Activated CD8-positive, alpha-beta memory T cell treated with anti-CD3 and anti-CD28 coated beads for 24 hours (primary cell): ENCODE data around the gene ZSWIM5.
A peak's percentile ranks its signal among the peaks of the same experiment; 100 is the strongest.
"Not testable (repeated sequence)": the region's sequence is repeated elsewhere in the genome, so short reads cannot be mapped to it uniquely, and the experiment has no call there.

ENCODE experiments used
- DNase-seq: peaks from one replicate; pipeline ENCODE4 v3.0.0-alpha.2; 2020

The ZSWIM5 gene

DNA sequence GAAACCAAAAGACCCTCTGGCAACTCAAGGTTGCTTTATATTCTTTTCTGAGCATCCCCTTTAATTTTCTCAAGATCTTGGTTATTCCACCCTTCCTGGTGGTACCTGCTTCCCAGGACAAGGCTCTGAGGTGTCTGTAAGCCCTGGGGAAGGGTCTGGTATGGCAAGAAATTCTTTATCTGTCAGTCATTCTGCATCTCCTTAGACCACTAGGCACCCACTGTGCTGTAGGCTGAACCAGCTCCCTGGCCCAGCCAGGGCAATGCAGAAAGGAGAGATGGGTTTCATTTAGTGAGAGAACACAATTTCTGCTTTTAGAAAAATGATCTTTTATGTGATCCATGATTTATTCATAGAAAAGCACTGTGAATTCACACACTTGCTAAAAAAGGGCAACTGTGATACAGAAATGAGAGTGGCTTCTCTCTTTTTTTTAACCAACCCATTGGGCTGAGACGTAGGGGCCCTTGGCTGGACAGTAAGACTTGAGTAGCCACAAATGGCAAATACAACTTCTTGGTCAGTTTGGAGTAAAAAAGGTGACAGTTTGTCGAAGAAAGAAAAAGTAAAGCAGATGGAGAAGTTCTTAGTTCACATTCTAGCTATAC is 190.2 kb downstream of the ZSWIM5 start:
- DNase-seq = no peak

DNA sequence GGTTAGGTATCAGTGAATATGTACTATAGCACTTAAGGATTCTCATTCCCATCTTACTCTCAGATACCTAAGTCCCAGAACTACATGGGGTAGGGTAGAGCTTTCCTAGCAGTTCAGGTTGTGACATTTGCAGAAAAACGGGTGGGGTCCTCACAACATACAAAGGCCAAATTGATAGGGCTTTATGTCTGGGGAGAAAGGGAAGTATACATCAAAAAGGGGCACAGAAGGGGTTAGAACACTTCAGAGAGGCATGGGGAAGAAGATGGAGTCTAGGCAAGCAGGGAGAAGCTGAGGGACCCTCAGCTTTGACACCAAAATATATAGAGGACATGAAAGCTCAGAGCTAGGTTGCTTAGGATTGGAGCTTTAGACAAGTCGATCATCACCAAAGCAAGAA is 190.7 kb downstream of the ZSWIM5 start:
- no peak for DNase-seq

DNA sequence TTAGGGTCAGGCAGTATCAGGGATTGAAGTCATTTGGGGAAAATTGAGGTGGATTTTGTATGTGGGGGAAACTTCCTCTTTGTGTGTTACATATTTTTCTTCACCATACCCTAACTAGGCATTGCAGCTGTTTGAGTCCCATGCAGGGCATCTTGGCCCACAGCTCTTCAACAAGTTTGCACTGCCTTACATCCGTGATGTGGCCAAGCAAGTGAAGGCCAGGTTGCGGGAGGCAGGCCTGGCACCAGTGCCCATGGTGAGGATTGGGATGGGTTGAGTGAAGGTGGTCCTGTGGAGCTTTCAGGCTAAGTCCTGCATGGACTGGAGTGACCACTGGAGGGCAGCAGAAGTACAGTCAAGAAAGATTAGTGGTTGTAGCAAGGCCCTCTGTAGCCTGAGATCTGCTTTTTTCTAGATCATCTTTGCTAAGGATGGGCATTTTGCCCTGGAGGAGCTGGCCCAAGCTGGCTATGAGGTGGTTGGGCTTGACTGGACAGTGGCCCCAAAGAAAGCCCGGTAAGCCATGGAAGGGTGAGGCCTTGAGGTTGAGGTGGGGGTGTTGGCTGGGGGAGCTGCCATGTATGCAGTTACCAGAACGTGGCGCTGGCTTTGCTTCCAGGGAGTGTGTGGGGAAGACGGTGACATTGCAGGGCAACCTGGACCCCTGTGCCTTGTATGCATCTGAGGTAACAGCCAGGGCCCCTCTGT is 191.9 kb downstream of the ZSWIM5 start:
- peak; percentile 90 for DNase-seq

DNA sequence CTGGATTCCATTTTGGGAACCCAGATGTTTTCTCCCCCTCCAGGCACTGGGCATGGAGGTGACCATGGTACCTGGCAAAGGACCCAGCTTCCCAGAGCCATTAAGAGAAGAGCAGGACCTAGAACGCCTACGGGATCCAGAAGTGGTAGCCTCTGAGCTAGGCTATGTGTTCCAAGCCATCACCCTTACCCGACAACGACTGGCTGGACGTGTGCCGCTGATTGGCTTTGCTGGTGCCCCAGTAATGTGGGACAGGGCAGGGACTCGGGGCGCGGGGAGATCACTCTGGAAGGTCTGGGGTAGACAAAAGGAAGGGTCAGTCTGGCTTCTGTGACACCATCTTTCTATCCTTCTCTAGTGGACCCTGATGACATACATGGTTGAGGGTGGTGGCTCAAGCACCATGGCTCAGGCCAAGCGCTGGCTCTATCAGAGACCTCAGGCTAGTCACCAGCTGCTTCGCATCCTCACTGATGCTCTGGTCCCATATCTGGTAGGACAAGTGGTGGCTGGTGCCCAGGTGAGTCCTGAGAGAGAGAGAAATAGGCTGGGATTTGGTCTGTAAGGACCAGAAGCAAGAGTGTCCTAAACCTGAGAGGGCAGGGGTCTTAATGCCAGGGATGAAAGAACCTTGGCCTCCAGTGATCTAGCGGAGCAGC is 192.7 kb downstream of the ZSWIM5 start:
- no peak for DNase-seq

DNA sequence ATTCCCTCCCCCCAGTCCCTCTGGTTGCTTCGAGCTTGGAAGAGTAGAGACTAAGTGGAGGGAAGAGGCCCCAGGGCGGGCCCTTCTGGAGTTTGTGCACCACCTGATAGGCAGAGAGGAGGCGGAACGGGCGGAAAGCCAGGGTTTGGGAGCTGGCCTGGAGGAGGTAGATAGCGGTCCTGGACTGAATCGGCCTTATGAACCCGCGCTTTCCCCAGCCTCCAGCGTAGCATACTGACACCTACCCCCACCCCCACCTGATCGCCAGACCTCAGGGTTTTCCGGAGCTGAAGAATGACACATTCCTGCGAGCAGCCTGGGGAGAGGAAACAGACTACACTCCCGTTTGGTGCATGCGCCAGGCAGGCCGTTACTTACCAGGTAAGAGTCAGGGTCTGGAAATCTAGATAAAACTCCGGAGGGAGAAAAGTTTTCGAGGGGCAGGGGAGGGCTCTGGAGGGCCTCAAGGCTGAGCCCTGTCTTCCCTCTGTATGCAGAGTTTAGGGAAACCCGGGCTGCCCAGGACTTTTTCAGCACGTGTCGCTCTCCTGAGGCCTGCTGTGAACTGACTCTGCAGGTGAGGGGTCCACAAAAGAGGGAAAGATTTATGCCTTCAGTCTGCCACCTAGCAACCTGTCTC is 193.6 kb downstream of the ZSWIM5 start:
- DNase-seq = peak; percentile 74

DNA sequence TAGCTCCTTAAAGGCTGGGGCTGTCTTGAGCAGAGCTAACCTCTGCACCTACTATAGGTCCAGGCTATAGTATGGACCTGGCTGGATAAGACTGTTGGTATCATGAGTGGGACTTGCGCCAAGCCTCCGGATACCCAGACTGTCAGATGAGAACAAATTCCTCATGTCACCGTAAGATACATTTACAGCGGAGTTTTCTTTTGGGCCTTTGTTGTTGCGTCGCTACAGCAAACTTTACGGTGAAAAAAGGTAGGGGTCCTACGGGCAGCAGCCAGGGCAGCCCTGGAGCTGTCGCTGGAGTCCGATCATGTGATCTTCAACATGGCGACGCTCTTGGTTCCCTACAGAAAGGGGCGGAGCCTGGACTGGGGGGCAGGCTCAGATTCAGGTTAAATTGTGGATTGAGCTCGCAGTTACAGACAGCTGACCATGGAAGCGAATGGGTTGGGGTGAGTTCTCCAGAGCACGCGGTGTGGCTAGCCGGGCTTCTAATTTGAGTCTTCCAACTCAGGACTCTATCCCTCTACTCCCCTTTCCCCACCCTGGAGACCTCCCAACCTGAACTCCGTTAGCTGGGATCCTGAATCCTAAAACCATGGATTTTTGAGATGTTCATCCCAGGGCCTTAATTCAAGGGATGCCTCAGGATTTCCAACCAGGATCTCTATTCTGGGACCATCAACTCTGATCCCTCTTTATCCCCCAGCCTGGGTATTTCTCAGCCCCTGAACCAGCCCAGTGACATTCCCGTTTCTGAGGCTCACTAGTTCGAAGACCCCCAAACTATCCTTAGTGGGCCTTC is 194.4 kb downstream of the ZSWIM5 start, which contains the start of gene UROD:
UROD (plus strand) TSS at position 418 of the 802 bp plus-strand sequence; CDS start at position 430, 12 bp downstream.
- DNase-seq = peak; percentile 90

DNA sequence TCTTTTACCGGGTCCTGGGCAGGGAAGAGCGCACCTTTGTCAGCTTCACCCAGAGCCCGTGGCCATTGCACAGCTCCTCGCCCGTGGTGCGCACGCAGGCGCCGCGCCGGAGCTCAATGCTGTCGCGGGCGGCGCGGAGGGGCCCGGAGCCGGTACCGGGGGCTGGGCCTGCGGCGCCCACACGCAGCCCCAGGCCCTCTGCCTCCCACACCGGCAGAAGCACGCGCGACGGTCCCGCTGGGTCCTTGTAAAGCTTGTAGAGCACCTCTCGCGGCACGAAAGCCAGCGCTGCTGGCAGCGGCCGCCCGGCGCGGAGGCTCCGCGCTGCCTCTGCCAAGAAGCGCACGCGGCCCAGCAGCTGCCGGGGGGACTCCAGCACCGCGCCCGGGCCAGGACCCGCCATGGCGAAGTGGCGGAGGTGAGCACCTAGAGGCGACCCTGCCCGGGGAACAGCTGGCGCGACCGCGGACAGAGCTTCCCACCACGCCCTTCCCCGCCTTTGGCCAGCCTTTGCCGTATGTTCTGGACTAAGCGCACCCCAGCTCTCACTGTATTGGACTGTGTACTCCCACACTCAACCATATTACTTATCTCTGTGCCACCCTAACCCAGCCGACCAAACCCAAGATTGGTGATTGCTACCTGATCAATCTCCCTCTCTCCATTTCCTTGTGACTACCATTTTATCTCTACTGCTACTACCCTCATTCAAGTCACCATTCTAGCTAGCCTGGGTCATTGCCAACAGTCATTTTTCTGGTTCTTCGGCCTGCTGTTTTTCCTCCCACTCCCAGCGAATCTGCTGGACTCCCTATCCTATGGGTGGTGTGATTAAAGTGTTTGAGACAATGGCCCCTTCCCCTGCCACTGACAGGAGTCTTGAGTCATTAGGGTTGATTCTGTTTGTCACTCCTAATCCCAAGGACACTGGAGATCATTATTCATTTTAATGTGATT is 195.3 kb downstream of the ZSWIM5 start, which contains the start of gene HECTD3:
HECTD3 (minus strand) TSS at position 470 of the 957 bp plus-strand sequence; CDS start at position 403, 67 bp downstream.
- peak; percentile 87 for DNase-seq

DNA sequence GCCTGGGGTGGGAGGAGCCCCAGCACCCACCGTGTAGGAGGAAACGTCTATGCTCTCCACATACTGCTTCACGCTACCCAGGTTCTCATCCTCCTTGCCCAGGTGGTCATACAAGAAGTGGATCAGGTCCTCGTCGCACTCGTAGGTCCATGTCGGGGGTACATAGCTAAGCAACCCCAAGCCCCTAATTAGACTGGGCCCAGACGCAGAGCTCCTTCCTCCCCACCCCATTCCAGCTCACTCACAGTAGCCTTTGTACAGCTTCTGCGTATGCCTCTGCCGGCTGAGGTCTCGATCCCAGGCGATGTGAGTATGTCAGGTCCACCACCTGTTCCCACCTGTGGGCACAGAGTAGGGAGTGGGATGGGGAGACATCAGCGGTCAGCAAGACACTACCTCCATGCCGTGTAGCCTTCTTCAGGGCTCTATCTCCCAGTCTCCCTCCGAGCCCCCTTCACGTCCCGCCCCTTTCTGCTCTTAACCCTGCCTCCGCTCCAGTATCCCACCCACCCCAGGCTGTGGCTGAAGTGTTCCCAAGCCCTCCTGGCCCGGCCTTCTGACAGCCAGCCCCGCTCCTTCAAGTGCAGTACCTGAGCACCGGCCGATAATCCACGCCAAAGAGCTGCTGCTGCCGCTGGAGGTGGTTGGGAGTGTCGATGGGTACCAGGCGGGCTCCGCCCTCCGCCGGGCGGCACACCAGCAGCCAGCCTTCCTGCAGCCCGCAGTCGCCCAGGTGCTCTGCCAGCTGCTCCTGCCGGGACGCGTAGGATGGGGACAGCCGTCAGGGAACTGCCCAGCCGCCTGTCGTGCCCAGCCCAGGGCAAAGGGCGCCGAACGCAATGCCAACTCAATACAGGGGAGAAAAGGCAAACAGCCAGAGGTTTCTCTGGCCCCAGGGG is 196.2 kb downstream of the ZSWIM5 start:
- DNase-seq = no peak

DNA sequence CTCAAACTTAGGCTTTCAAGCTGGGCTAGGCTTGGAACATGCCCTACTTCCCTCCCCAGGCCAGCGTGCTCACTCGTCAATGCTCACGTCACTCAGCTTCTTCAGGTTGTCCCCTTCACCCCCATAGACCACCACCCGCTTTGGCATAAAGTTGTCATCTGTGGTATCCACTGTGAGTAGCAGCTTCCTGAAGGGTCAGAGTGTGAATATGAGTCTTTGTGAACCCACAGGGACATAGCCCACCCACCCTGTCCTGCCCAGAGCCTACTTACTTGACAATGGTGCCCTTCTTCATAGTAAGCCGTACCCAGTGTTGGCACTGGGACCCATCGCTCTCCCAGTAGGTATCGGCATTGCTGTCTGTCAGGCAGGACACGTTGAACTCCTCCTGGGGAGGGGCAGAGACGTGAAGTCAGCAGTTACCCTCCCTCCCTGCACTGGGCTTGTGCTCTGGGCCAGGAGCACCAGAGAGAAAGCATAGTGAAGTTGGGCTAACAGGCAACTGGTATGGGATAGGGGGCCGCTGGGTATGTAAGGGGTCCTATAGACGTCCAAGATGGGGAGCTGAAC is 197.0 kb downstream of the ZSWIM5 start:
- DNase-seq = no peak

DNA sequence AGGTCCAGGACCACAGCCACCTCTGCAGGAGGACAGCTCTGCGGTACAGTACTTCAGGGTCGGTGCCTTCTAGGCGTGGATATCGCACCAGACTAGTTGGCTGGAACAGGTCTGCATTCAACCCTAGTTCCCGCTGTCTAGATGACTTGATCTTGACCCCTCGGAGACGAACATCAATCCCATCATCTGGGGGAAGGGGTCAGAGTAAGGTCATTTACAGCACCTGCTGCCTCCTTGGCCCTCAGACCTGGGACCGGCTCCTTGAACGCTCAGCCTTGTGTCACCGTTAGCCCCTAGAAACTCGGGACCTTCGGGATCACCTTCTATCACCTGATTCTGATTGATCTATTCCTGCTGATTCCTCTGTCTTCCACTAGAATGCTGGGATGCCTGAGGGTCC is 197.9 kb downstream of the ZSWIM5 start:
- DNase-seq = no peak

DNA sequence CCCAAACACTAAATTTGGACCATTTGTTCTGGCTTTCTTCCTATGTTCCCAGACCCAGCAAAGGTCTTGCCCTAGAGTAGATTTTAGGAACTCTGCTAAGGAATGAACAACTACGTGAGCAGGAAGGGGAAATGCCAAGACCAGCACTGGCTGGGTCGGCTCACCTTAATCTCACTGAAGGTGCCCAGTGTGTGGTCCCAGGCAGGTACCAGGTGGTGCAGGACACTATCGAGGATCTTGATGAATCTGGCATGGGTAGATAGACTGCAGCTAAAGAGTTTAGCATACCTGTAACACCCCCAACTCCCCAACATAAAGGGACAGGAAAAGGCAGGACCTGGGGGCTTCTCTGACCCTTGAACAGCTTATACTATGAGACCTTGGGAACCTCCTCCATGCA is 198.3 kb downstream of the ZSWIM5 start:
- DNase-seq = no peak

DNA sequence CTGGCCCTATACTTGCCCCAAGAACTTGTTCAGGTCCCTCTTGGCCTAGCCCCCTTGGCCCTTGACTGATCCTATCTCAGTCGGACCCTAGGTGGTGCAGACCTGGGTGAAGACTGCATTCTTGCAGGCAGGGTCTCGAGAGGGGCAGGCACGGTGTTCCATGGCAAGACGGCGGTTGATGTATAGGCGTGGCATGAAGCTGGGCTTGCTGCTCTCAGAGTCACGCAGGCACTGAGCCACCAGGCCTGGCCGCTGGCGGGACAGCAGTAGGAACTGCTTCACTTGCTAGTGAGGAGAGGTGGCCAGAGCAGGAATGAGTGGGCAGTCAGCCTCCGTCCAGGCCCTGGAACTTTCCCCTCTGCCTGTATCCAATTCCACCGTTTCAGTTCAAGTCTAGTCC is 199.1 kb downstream of the ZSWIM5 start:
- no peak for DNase-seq

DNA sequence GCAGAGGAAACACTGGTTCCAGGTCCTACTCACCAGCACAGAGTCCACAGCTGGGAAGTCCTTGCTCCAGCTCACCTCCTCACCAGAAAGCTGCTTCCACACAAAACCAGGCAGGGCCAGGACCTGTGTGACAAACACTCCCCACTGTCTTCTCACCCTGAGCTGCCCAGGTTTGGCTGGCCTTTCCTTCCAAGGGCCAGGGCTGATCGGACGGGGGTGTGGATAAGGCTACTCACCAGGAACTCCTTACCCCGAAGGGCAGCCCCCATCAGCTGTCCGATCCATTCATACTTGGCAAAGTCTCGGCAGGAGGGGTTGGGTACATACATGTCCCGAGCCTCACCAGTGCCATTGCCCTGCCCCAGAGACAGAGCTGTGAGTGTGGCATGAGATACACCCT is 200.6 kb downstream of the ZSWIM5 start:
- DNase-seq = no peak

DNA sequence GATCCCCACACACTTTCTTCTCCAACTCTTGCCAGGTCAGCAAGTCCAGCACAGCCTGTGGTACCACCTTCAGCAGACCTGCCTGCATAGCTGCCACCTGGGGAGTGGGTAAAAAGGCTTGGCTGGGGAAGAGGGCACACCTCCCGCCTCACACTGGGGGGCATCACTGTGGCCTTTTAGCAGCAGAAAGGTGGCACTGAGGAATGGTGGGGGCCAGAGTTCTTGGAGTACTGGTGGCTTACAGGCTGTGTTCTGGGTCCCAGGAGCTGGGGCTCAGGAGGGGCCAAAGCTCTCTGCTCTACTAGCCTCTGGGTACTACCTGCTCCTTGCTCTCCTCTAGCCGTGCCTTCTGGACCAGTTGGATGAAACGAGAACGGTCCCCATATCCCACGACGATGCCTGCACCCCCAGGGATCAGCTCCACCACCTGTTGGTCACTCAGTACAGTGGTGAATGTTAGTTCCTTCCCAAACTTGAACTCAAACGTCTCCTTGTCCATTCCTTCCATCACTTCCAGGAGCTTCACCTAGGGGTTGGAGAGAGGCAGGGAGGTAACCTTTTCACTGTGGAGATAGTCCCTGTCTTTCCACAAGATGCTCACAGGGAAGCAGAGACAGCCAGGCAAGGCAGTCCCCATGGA is 202.0 kb downstream of the ZSWIM5 start:
- no peak for DNase-seq

DNA sequence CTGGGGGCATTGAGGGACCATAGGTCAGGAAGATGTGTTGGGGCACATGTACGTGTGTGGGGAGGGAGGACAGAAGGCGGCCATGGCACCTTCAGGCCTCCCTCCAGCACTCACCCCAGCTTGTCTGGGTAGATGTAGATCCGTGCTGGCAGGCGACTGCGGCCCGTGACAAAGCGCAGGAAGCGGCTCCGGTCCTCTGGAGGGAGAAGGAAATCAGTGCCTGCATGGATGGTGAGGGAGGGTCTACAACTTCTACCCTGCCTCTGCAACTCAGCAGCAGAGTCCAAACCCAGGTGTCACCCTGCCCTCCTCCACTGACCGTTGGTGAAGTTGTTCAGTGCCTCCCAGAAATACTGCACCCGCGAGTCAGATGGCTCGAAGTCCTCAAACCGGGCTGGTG is 202.7 kb downstream of the ZSWIM5 start:
- no peak for DNase-seq

DNA sequence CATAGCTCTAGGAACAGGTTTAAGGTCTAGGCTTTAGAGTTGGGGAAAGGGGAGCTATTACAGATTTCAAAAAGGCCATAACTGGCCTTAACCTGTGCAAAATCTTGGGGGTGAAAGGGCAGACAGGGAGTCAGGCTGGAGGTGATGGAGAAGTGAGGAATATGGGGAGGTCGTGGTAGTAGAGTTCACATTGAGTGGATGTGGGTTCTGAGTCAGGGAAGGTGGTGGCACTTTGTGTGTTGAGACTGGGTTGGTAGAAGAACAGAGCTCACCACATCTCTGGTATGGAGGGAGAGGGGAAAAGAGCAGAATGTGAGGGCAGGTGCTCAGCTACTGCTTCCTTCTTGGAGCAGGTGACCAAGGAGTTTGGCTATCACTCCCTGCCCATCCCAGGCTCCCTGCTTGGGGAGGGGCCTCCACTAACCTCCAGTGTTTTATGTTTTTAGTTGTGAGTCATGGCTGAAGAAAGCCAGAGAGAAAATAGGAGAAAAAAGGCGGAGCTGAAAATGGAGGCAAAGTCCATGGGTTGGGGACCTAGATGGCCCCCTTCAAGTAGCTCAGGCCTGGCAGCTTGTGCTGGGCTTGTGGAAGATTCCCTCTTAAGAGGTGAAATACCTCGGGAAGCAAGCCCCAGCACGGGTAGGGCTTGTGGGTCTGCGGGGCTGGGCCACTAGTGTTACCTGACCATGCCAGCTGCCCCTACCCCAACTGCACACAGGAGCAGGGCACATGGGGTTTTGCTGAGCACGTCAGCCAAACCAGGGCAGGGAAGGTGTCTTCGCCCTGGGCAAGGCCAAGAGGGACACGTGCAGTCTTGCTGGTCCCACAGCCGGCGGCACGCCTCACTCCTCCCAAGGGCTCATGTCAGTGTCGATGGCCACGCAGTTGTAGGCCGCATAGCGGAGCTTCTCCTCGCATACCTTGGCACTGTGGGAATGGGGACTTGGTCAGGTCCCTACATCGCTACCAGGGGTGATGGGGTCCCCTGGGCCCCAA is 203.5 kb downstream of the ZSWIM5 start:
- no peak for DNase-seq

DNA sequence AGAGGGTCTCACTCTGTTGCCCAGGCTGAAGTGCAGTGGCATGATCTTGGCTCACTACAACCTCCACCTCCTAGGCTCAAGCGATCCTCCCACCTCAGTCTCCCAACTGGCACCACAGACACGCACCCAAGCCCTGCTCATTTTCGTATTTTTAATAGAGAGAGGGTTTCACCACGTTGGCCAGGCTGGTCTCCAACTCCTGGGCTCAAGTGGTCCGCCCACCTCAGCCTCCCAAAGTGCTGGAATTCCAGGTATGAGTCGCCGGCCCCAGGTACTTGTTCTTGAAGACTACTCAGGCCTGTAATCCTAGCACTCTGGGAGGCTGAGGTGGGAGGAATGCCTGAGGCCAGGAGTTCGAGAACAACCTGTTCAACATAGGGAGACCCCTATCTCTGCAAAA is 204.8 kb downstream of the ZSWIM5 start:
- DNase-seq = not testable (repeated sequence)

DNA sequence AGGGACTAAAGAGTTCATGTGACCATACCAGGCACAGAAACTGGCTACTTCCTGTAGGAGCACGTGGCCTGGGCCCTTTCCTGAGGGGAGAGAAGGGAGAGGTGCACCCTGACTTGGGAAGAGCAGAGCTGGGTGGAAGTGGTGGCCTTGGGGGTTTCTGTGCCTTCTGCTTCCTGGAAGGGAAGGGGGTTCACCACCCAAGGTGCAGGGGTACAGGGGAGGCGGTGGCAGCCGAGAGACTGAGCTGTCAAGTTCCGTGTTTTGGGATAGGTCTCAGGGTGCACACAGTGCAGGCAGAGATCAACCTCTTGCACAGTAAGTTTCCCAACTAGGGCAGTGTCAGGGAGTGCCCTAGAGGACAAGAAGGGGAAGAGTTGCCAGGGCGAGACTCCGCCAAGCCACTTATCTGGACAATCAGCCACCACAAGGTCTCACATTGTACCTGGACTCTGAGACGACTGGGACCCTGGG is 205.4 kb downstream of the ZSWIM5 start:
- no peak for DNase-seq
